OCI-LY3 (cell line): ENCODE data around the gene ACTR8.
A peak's percentile ranks its signal among the peaks of the same experiment; 100 is the strongest.

Experiments used
- H2AFZ ChIP-seq: fragments of 200-600, 300-600 bp; shearing (Covaris generic); 2 replicates; pipeline ENCODE4 v1.6.0; 2014; ENCODE audit warnings: antibody characterized with exemption, low read depth, low read length
- H3K27ac ChIP-seq: fragments of 200-600, 300-600 bp; sonication (generic); 2 replicates; pipeline ENCODE4 v1.5.1; 2014; ENCODE audit warnings: mild to moderate bottlenecking, low read length, moderate library complexity, mixed read lengths
- H3K27me3 ChIP-seq: fragments of 200-600, 300-600 bp; sonication (generic); 2 replicates; pipeline ENCODE4 v1.6.1; 2014; ENCODE audit warnings: low read depth, low read length, mixed read lengths
- H3K36me3 ChIP-seq: fragments of 200-600, 300-600 bp; sonication (generic); replicated peaks from 2 replicates; pipeline ENCODE3; 2014; ENCODE audit warnings: low read depth, low read length, mixed read lengths
- H3K4me1 ChIP-seq: fragments of 300-600, 200-600 bp; sonication (generic); 2 replicates; pipeline ENCODE4 v1.6.1; 2014; ENCODE audit warnings: low read length, mixed read lengths
- H3K4me2 ChIP-seq: fragments of 200-600, 300-600 bp; sonication (generic); 2 replicates; pipeline ENCODE4 v1.6.1; 2014; ENCODE audit warnings: low read length, mixed read lengths
- H3K4me3 ChIP-seq: fragments of 300-600, 200-600 bp; sonication (generic); 2 replicates; pipeline ENCODE4 v1.5.1; 2014; ENCODE audit warnings: antibody characterized with exemption, mild to moderate bottlenecking, low read length, moderate library complexity
- H3K79me2 ChIP-seq: fragments of 300-600, 200-600 bp; shearing (Covaris generic); 2 replicates; pipeline ENCODE4 v1.6.1; 2014; ENCODE audit warnings: mild to moderate bottlenecking, low read length, mixed read lengths
- H3K9ac ChIP-seq: fragments of 300-600, 200-600 bp; shearing (Covaris generic); 2 replicates; pipeline ENCODE4 v1.6.0; 2014; ENCODE audit warnings: mild to moderate bottlenecking, low read length, moderate library complexity
- H3K9me3 ChIP-seq: fragments of 200-600, 300-600 bp; shearing (Covaris generic); 2 replicates; pipeline ENCODE4 v1.6.1; 2014; ENCODE audit warnings: low read length, mixed read lengths; ENCODE audit not compliant: insufficient read depth
- H4K20me1 ChIP-seq: fragments of 200-600, 300-600 bp; sonication (generic); 2 replicates; pipeline ENCODE4 v1.6.1; 2016; ENCODE audit warnings: low read length, mixed read lengths; ENCODE audit not compliant: insufficient read depth
- EZH2phosphoT487 ChIP-seq: fragments of 200-600 bp; shearing (Covaris generic); IDR thresholded peaks from 2 replicates; pipeline ENCODE4 v1.6.1; 2018; ENCODE audit warnings: antibody characterized with exemption, mixed run types, low read depth
- TF ChIP-seq, protein P1 (sequence below): fragments of 200-600, 300-600 bp; sonication (generic); IDR thresholded peaks from 2 replicates; pipeline ENCODE4 v1.5.1; 2014; ENCODE audit warnings: antibody characterized with exemption, low read length, low read depth

The ACTR8 gene

DNA sequence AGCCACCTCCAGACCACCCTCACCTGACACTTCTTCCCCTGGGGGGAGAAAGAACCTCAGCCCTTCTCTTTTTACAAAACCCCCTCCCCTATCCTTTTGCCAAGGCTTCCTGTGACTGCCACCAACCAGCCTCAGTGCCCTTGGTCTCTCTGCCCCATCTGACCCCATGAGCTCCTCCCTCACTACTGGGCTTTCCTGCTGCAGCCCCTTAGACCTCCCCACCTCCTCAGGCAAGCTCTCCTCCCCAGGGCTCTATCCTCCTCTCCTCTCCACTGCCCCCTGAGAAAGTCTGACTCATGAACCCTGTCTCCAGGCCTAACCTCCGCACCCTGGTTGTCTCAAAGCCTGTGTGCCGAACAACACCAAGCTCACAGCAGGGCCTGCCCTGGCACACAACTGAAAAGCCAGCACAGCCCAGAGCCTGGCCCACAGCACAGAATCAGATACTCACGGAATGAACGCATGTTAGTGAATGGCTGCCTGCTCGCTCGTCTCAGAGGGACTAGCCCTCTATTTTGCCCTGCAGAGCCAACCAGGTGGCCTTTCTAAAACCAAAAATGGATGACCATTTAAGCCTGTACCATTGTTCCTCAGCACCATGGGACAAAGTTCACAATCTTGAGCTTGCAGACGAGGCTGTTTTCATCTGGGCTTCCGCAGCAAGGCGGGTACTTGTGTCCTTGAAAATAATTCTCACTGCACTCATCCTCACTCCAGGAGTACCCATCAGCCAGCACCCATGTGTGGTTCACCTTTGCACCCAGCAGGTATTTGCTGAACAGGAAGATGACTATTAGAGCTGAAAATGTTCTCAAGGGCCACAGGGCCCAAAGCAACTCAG lies 37.5 kb downstream of the ACTR8 start:
- H3K79me2 ChIP-seq = no peaks in the 10 kb centered on the region
- no peak for TF ChIP-seq EZH2phosphoT487
- TF ChIP-seq, protein P1, sequence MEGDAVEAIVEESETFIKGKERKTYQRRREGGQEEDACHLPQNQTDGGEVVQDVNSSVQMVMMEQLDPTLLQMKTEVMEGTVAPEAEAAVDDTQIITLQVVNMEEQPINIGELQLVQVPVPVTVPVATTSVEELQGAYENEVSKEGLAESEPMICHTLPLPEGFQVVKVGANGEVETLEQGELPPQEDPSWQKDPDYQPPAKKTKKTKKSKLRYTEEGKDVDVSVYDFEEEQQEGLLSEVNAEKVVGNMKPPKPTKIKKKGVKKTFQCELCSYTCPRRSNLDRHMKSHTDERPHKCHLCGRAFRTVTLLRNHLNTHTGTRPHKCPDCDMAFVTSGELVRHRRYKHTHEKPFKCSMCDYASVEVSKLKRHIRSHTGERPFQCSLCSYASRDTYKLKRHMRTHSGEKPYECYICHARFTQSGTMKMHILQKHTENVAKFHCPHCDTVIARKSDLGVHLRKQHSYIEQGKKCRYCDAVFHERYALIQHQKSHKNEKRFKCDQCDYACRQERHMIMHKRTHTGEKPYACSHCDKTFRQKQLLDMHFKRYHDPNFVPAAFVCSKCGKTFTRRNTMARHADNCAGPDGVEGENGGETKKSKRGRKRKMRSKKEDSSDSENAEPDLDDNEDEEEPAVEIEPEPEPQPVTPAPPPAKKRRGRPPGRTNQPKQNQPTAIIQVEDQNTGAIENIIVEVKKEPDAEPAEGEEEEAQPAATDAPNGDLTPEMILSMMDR = no peak
- no peak overlapping the region for H3K9ac ChIP-seq
- no peaks in the 10 kb centered on the region for H3K36me3 ChIP-seq
- H3K9me3 ChIP-seq = no peaks in the 10 kb centered on the region
- peak overlapping the region; percentile 88; the same call in 1 of the 2 replicates for H3K4me3 ChIP-seq
- no peaks in the 10 kb centered on the region for H3K27me3 ChIP-seq
- H4K20me1 ChIP-seq = no peaks in the 10 kb centered on the region
- peak overlapping the region; percentile 87 for H3K4me2 ChIP-seq
- H3K27ac ChIP-seq = no peak overlapping the region
- no peak overlapping the region for H2AFZ ChIP-seq
- peaks cover 36% of the 10 kb centered on the region for H3K4me1 ChIP-seq

DNA sequence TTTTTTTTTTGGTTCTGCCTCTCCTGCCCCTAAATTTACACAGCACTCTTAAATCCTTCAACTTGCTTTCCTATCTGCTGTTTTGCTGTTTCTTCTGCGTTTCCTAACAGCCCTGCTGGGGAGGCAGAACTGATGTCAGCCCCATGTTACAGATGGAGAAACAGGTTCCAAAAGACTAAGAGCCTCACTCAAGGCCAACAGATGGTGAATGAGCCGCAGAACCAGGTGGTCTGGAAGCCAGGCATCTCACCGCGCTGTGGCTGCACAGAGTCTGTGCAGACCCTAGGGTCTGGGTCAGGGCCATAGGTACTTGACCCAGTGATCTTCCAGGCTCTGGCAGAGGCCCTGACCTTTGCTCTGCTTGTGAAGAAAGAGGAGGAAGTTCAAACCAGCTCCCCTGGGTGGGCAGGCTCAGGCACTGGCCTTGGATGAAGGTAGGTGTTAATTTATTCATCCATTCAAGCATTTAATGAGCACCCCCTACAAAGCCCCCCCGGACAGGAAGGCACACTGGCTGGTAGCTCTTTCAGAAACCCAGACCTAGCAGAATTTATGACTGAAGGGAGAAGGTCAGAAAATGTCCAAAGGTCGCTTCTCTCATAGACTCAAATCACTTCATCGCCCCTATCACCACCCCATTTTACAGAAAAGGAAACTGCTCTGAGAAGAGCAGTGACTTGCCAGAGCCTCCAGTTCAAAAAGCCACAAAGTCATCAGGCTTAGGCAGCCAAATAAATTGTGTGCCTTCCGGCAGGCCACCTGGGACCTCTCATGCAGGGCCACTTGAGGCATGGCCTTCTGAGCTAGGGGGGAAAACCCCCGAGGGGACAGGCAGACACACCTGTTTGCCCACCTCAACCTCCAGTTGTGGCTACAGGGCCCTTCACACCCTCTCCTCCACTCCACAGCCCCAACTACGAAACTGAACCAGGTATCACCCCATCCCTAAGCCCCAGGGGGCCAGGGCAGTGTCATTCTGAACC lies 38.5 kb downstream of the ACTR8 start:
- Histone ChIP-seq H3K36me3 (no peaks in the 10 kb centered on the region), H3K4me1 (peaks cover 36% of the 10 kb centered on the region), H3K27me3 (no peaks in the 10 kb centered on the region), H2AFZ (no peak overlapping the region), H3K27ac (no peak overlapping the region), H3K79me2 (no peaks in the 10 kb centered on the region), H3K9ac (no peak overlapping the region), H3K9me3 (no peaks in the 10 kb centered on the region), H4K20me1 (no peaks in the 10 kb centered on the region), H3K4me2 (peak overlapping the region; percentile 87), H3K4me3 (no peak overlapping the region)
- TF ChIP-seq EZH2phosphoT487 = no peak
- TF ChIP-seq, protein P1 = no peak

DNA sequence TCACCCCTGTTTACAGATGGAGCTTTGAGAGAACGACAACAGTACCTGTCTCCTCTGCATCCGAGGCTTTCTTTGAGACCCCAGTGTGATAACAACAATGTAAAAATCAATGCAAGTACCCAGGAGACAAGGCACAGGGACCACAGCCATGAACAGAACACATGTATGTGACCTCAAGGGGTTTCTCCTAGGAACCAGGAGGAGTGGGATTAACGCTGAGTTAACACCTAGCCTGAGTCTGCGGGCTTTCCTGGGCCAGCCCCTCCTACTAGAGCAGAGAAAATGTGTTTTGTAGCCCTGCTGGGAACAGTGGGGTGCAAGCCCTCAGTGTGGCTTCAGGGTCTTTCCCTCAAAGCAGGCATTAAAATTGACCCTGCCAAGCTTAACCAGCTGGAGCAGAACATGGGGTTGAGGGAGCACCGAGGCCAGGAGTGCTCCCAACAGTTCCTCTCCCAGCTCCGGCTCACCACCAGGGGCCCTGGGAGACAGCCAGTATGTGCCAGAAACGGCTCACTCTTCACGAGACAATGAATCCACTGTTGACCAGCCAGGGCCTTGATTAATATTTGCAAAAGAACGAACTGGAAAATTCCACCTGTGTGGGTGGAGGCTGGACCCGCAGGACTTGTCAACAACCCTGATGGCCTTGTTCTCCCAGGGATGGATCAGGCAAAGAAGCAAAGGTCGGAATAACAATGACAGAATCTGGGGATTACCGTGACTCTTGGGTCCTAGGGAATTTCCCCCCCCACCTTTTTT lies 39.3 kb downstream of the ACTR8 start:
- H3K79me2 ChIP-seq = no peaks in the 10 kb centered on the region
- H2AFZ ChIP-seq = no peak overlapping the region
- H3K27ac ChIP-seq = no peak overlapping the region

More for the DNA sequence above, 39.3 kb downstream of the ACTR8 start:
- no peak for TF ChIP-seq EZH2phosphoT487
- TF ChIP-seq, protein P1 = no peak
- Histone ChIP-seq H3K4me3 (no peak overlapping the region), H3K27me3 (no peaks in the 10 kb centered on the region), H3K9me3 (no peaks in the 10 kb centered on the region), H4K20me1 (no peaks in the 10 kb centered on the region), H3K9ac (no peak overlapping the region), H3K36me3 (no peaks in the 10 kb centered on the region), H3K4me1 (peaks cover 36% of the 10 kb centered on the region), H3K4me2 (no peak overlapping the region)
